GM20000 (cell line): Measurements from ENCODE around the gene TMEM94.
"Not testable (repeated sequence)": the region's sequence is repeated elsewhere in the genome, so short reads cannot be mapped to it uniquely, and the experiment has no call there.

Experiments
- DNase-seq: peaks from one replicate; pipeline ENCODE4 v3.0.0; 2012; ENCODE audit warnings: low spot score
- CTCF ChIP-seq: IDR thresholded peaks from 2 replicates; pipeline ENCODE4 v1.5.1; 2012; ENCODE audit warnings: mild to moderate bottlenecking, control low read depth; ENCODE audit errors: extremely low read depth, missing control alignments

The TMEM94 gene

GRCh38 chr17:75439287-75439686 is 17.1 kb upstream of the TMEM94 start:
- no peak for TF ChIP-seq CTCF
- DNase-seq = no peak

GRCh38 chr17:75440738-75441448 is 15.5 kb upstream of the TMEM94 start:
- DNase-seq = no peak
- TF ChIP-seq CTCF = no peak

GRCh38 chr17:75442168-75443103 is 14.0 kb upstream of the TMEM94 start:
- no peak for TF ChIP-seq CTCF
- no peak for DNase-seq

- no peak for DNase-seq
- TF ChIP-seq CTCF = no peak
These were observed 11.1 kb upstream of the TMEM94 start for GRCh38 chr17:75445296-75445695.

- not testable (repeated sequence) for DNase-seq
These were observed 10.5 kb upstream of the TMEM94 start for GRCh38 chr17:75445896-75446295.

GRCh38 chr17:75447951-75448856 is 8.2 kb upstream of the TMEM94 start:
- no peak for TF ChIP-seq CTCF
- DNase-seq = no peak

GRCh38 chr17:75450270-75450669 is 6.2 kb upstream of the TMEM94 start:
- no peak for DNase-seq
- TF ChIP-seq CTCF = no peak
